ENCODE measurements around the gene ANKHD1.

GRCh38 chr5:140480310-140481014 lies 78.8 kb downstream of the ANKHD1 start:
- no peak for TF ChIP-seq CTCF (conservative IDR thresholded peaks at IDR 0.05; ENCODE audit: low read length)
- TF ChIP-seq EZH2phosphoT487 (IDR thresholded peaks at IDR 0.05; ENCODE audit: borderline replicate concordance, low read depth, low read length) = no peak

Measured in OCI-LY7 (cell line).